IMR-90 (cell line): ENCODE results near the gene KMT2E. TPM values are rescaled to one million over a fixed set of nuclear protein-coding genes. Genes with fewer than 3 reads are reported as not detected.

Experiments used
- ATAC-seq: fragments of 200-7000 bp; cut with Tn5 transposase; 2 replicates; pipeline ENCODE4 v1.9.1; 2020; ENCODE audit warnings: low read depth, mild to moderate bottlenecking, moderate library complexity
- BruUV-seq: library from RNA; stranded (reverse); fragments of 400-500 nt; replicated peaks from 2 replicates; lab custom pipeline; 2021; lab: Mats Ljungman, UMichigan
- CTCF ChIA-PET: fragments of 300-600 bp; formaldehyde crosslinking; extraction: SDS; loops from one replicate; lab custom pipeline; 2021; ENCODE audit warnings: antibody characterized with exemption; lab: Yijun Ruan, JAX
- POLR2A ChIA-PET: fragments of 300-600 bp; sonication (Branson Sonifier 250); formaldehyde crosslinking; loops from one replicate; lab custom pipeline; 2022; ENCODE audit warnings: antibody characterized with exemption; ENCODE audit not compliant: unreplicated experiment; lab: Charles Lee
- DNase-seq: peaks from one replicate; pipeline ENCODE4 v3.0.0; 2013
- H2AFZ ChIP-seq: replicated peaks from 2 replicates; pipeline ENCODE3; 2013; ENCODE audit warnings: low read length, mild to moderate bottlenecking; ENCODE audit not compliant: poor library complexity
- H2AK5ac ChIP-seq: 2 replicates; pipeline ENCODE4 v1.6.1; 2013; ENCODE audit warnings: low read depth, low read length, inconsistent platforms
- H2AK9ac ChIP-seq: replicated peaks from 2 replicates; pipeline ENCODE3; 2013; ENCODE audit warnings: mild to moderate bottlenecking, low read depth, low read length, moderate library complexity; ENCODE audit not compliant: poor library complexity
- H2BK120ac ChIP-seq: 2 replicates; pipeline ENCODE4 v1.6.1; 2013; ENCODE audit warnings: low read depth, low read length, inconsistent platforms
- H2BK15ac ChIP-seq: 3 replicates; pipeline ENCODE4 v1.6.1; 2013; ENCODE audit warnings: low read depth, low read length, inconsistent platforms
- H2BK20ac ChIP-seq: 2 replicates; pipeline ENCODE4 v1.6.1; 2013; ENCODE audit warnings: low read depth, mild to moderate bottlenecking, inconsistent platforms, low read length, moderate library complexity
- H2BK5ac ChIP-seq: 2 replicates; pipeline ENCODE4 v1.6.1; 2013; ENCODE audit warnings: mild to moderate bottlenecking, low read depth, low read length, inconsistent platforms; ENCODE audit not compliant: poor library complexity, severe bottlenecking
- H3K14ac ChIP-seq: replicated peaks from 2 replicates; pipeline ENCODE4 v1.6.1; 2013; ENCODE audit warnings: low read depth, low read length, inconsistent platforms
- H3K18ac ChIP-seq: 2 replicates; pipeline ENCODE4 v1.6.1; 2013; ENCODE audit warnings: low read depth, low read length, control low read depth
- H3K23ac ChIP-seq: 2 replicates; pipeline ENCODE4 v1.6.1; 2013; ENCODE audit warnings: low read depth, low read length, inconsistent platforms
- H3K27ac ChIP-seq: 2 replicates; pipeline ENCODE4 v1.5.1; 2013; ENCODE audit warnings: mild to moderate bottlenecking, control low read depth, low read length; ENCODE audit not compliant: insufficient read depth
- H3K27me3 ChIP-seq: 2 replicates; pipeline ENCODE4 v1.6.1; 2013; ENCODE audit warnings: low read length; ENCODE audit not compliant: control insufficient read depth, insufficient read depth
- H3K36me3 ChIP-seq: 2 replicates; pipeline ENCODE4 v1.6.1; 2013; ENCODE audit warnings: low read length, mixed read lengths; ENCODE audit not compliant: control insufficient read depth, insufficient read depth
- H3K4ac ChIP-seq: 2 replicates; pipeline ENCODE4 v1.6.1; 2013; ENCODE audit warnings: low read depth, low read length, inconsistent platforms
- H3K4me1 ChIP-seq: 2 replicates; pipeline ENCODE4 v1.6.1; 2013; ENCODE audit warnings: low read length, mixed read lengths; ENCODE audit not compliant: control insufficient read depth, insufficient read depth
- H3K4me2 ChIP-seq: 2 replicates; pipeline ENCODE4 v1.6.1; 2013; ENCODE audit warnings: low read depth, mild to moderate bottlenecking, control low read depth, low read length, moderate library complexity
- H3K4me3 ChIP-seq: 2 replicates; pipeline ENCODE4 v1.5.1; 2013; ENCODE audit warnings: low read depth, mild to moderate bottlenecking, control low read depth, low read length, moderate library complexity; ENCODE audit not compliant: insufficient read depth
- H3K56ac ChIP-seq: 2 replicates; pipeline ENCODE4 v1.6.1; 2013; ENCODE audit warnings: low read length, inconsistent platforms; ENCODE audit not compliant: insufficient read depth; ENCODE audit errors: extremely low read depth
- H3K79me1 ChIP-seq, 2 experiments: 2 replicates each; pipeline ENCODE4 v1.6.1; 2013; ENCODE audit warnings: low read length in 2 of 2, inconsistent platforms in 1 of 2, low read depth in 1 of 2
- H3K9ac ChIP-seq: 2 replicates; pipeline ENCODE4 v1.6.1; 2013; ENCODE audit warnings: low read depth, low read length, control low read depth
- H3K9me1 ChIP-seq: 2 replicates; pipeline ENCODE4 v1.6.1; 2013; ENCODE audit warnings: low read length, inconsistent platforms; ENCODE audit not compliant: insufficient read depth
- H3K9me3 ChIP-seq: 2 replicates; pipeline ENCODE4 v1.6.1; 2013; ENCODE audit warnings: low read length; ENCODE audit not compliant: control insufficient read depth, insufficient read depth
- H4K20me1 ChIP-seq: 2 replicates; pipeline ENCODE4 v1.6.1; 2013; ENCODE audit warnings: low read length, inconsistent platforms; ENCODE audit not compliant: insufficient read depth
- H4K5ac ChIP-seq: 2 replicates; pipeline ENCODE4 v1.6.1; 2013; ENCODE audit warnings: mild to moderate bottlenecking, low read depth, low read length, control low read depth
- H4K8ac ChIP-seq, 2 experiments: 2 replicates each; pipeline ENCODE4 v1.6.1; 2013; ENCODE audit warnings: low read depth in 2 of 2, low read length in 2 of 2, control low read depth in 1 of 2, inconsistent platforms in 1 of 2
- H4K91ac ChIP-seq: 2 replicates; pipeline ENCODE4 v1.6.1; 2013; ENCODE audit warnings: low read depth, low read length, inconsistent platforms; ENCODE audit not compliant: insufficient read depth
- BHLHE40 ChIP-seq: fragments of 150-350 bp; IDR thresholded peaks from 2 replicates; pipeline ENCODE4 v1.6.1; 2016; ENCODE audit warnings: mild to moderate bottlenecking, low read depth, low read length
- CEBPB ChIP-seq: IDR thresholded peaks from 2 replicates; pipeline ENCODE4 v1.6.1; 2012; ENCODE audit warnings: low read depth, low read length, improper control_type of control experiment
- CHD1 ChIP-seq: IDR thresholded peaks from 2 replicates; pipeline ENCODE4 v1.6.1; 2012; ENCODE audit warnings: low read depth, low read length, improper control_type of control experiment
- RCOR1 ChIP-seq: IDR thresholded peaks from 2 replicates; pipeline ENCODE4 v1.6.1; 2012; ENCODE audit warnings: mild to moderate bottlenecking, low read length, improper control_type of control experiment; ENCODE audit not compliant: insufficient replicate concordance
- WGBS, 2 experiments: methylation state at CpG; one replicate each; pipeline versions ENCODE4 v1.1.5 to v1.1.7; 2013; ENCODE audit warnings: missing lambda C conversion rate in 2 of 2; ENCODE audit not compliant: insufficient read length in 1 of 2; ENCODE audit errors: extremely low coverage in 2 of 2; 5-methylcytosine and 5-hydroxymethylcytosine counted together
- dilution Hi-C: fragments of 300-500 bp; cut with HindIII; formaldehyde crosslinking; loops from one replicate; pipeline ENCODE4 v1.14.3; 2018; ENCODE audit warnings: low sequenced_read_pairs; ENCODE audit not compliant: unreplicated experiment
- in situ Hi-C: fragments of 300-500 bp; cut with MboI; formaldehyde crosslinking; loops from 3 replicates; pipeline ENCODE4 v1.14.3; 2019; ENCODE audit warnings: low sequenced_read_pairs, inconsistent platforms, mixed read lengths
- intact Hi-C: fragments of 100-400 bp; cut with micrococcal nuclease; formaldehyde crosslinking; loops from 2 replicates; pipeline ENCODE4 v1.10.0; 2022
- polyA plus RNA-seq, 3 experiments: library from polyadenylated mRNA; depleted of rRNA; stranded (reverse); fragments of >200 nt; gene quantifications; 2 replicates each; pipeline ENCODE4 v1.2.3, GENCODE V29; 2012; ENCODE audit warnings: low replicate concordance in 1 of 3
- total RNA-seq: library from RNA; depleted of rRNA; stranded (reverse); fragments of >200 nt; gene quantifications from 2 replicates; pipeline ENCODE4 v1.2.3, GENCODE V29; 2012

KMT2E gene
- total and polyA plus RNA-seq, 2 of the 4 experiments (the other 2 are of a cell fraction) = 16.8 to 79.2 TPM

- TF ChIP-seq CHD1 (no peak), BHLHE40 (no peak)
Measured at GRCh38 chr7:105009667-105010503, 4.1 kb upstream of the KMT2E start (continued).

GRCh38 chr7:105010504-105011130 is 3.4 kb upstream of the KMT2E start:
- ATAC-seq (no peak), DNase-seq (no peak)
- peaks cover 5% of the 10 kb centered on the region; the same call in 1 of the 2 replicates for H3K36me3 ChIP-seq
- H2BK120ac ChIP-seq = no peak overlapping the region; the same call in 1 of the 2 replicates
- peaks cover 55% of the 10 kb centered on the region for H4K20me1 ChIP-seq
- no peak overlapping the region for H3K27ac ChIP-seq
- TF ChIP-seq RCOR1 = no peak
- TF ChIP-seq CEBPB = peak; percentile 26; the same call in 1 of the 2 replicates
- H3K4ac ChIP-seq = peak overlapping the region; percentile 22; the same call in 1 of the 2 replicates
- ChIA-PET CTCF (interaction anchor here (0.6 to 1.0 kb wide), 3 partner anchors 29 to 88 kb away, joined by 3 to 6 read pairs (median 5); no protein-coding TSS in a partner anchor), POLR2A (interaction anchor here (0.6 kb wide), 1 partner anchor 327 kb away, joined by 8 read pairs; no protein-coding TSS in a partner anchor)
- no TSS peak for BruUV-seq
- no peak overlapping the region for H2BK20ac ChIP-seq
- no peak overlapping the region for H2AK9ac ChIP-seq
- peak overlapping the region; percentile 64 for H3K56ac ChIP-seq
- H3K9ac ChIP-seq = peak overlapping the region; percentile 95; the same call in 1 of the 2 replicates
- peaks cover 0 to 25% of the 10 kb centered on the region in 2 experiments; a peak in 2 of 4 replicates for H3K79me1 ChIP-seq
- H3K9me1 ChIP-seq = peaks cover 4% of the 10 kb centered on the region; the same call in 1 of the 2 replicates
- no peak overlapping the region for H2AFZ ChIP-seq
- no peak overlapping the region for H4K91ac ChIP-seq
- H3K27me3 ChIP-seq = no peaks in the 10 kb centered on the region
- peak overlapping the region in 1 of 2 experiments; percentile 36; a peak in 2 of 4 replicates for H4K8ac ChIP-seq
- H3K18ac ChIP-seq = peak overlapping the region; percentile 30; the same call in 1 of the 2 replicates
- peak overlapping the region; percentile 16; the same call in 1 of the 2 replicates for H2AK5ac ChIP-seq
- H4K5ac ChIP-seq = no peak overlapping the region
- H3K4me3 ChIP-seq = peak overlapping the region; percentile 92
- H2BK5ac ChIP-seq = peak overlapping the region; percentile 92
- no peak overlapping the region for H2BK15ac ChIP-seq
- H3K4me2 ChIP-seq = peak overlapping the region; percentile 98
- intact Hi-C loops (no loop called here), dilution Hi-C loops (no loop called here), in situ Hi-C loops (no loop called here)
- H3K4me1 ChIP-seq = peaks cover 1% of the 10 kb centered on the region; the same call in 1 of the 2 replicates
- H3K23ac ChIP-seq = peak overlapping the region; percentile 92
- H3K14ac ChIP-seq = peak overlapping the region; percentile 85
- H3K9me3 ChIP-seq = no peaks in the 10 kb centered on the region
- no CpG with 5 or more reads among the region's 5 CpGs for WGBS, 2 experiments
